Stimulated activated naive CD4-positive, alpha-beta T cell treated with Interleukin-2 at 50 U/mL for 16 hours (primary cell): ENCODE data around the gene CDON.
"Not testable (repeated sequence)": the region's sequence is repeated elsewhere in the genome, so short reads cannot be mapped to it uniquely, and the experiment has no call there.

Experiments used
- DNase-seq: peaks from one replicate; lab custom pipeline; 2025; lab: John Stamatoyannopoulos, UW

The CDON gene

GRCh38 chr11:126039485-126040271, 23.0 kb downstream of the CDON start:
- no peak for DNase-seq

DNA sequence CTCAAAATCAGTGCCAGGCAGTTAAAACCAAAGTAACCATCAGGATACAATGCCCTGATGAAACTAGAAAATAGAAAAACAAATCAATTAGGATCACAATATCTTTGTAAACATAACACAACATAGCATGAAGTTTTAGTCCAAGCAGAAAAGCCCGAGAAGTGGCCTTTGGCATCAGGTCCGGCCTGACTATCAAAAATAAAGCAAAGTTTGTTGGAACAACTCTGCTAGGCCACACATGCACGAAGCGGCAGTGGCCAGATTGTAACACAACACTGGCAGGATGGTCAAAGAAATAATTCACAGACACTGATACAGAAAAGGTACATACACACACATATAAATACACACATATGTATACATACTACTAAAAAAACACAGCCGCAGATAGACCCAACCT, 26.9 kb downstream of the CDON start:
- no peak for DNase-seq

GRCh38 chr11:126034933-126035425, 27.7 kb downstream of the CDON start:
- DNase-seq = no peak

GRCh38 chr11:126034039-126034932, 28.4 kb downstream of the CDON start:
- DNase-seq = no peak

- DNase-seq = no peak
Observed at GRCh38 chr11:126032375-126032774, 30.3 kb downstream of the CDON start.

- no peak for DNase-seq
Observed at GRCh38 chr11:126029805-126030204, 32.9 kb downstream of the CDON start.

DNA sequence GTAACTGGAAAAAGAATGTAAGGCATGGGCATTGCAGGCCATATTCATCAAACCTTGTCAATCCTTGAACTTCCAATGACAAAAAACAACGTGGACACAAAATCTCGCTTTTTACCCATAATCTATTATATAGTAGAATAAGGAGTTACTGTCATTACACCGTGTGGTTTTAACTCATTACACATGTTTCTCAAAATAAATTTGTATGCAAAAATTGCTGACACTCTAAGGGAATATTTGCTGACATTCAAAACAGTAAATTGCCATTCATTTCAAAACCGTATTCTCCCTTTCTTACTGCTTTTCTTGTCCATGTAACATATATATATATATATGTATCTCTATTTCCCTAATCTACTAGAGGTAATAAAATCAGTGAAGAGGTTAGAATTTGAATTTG, 33.4 kb downstream of the CDON start:
- no peak for DNase-seq

DNA sequence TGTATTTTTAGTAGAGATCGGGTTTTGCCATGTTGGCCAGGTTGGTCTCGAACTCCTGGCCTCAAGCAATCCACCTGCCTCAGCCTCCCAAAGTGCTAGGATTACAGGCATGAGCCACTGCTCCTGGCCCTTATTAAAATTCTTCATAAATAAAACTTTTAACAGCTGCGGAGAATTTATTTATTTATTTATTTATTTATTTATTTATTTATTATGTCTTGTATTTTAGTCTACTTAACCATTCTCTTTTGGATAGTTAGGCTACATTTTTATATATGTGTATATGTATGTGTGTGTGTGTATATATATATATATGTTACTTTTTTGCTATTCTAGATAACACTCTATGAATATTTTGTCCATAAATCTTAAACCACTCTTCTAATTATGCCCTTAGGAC, 34.1 kb downstream of the CDON start:
- not testable (repeated sequence) for DNase-seq

DNA sequence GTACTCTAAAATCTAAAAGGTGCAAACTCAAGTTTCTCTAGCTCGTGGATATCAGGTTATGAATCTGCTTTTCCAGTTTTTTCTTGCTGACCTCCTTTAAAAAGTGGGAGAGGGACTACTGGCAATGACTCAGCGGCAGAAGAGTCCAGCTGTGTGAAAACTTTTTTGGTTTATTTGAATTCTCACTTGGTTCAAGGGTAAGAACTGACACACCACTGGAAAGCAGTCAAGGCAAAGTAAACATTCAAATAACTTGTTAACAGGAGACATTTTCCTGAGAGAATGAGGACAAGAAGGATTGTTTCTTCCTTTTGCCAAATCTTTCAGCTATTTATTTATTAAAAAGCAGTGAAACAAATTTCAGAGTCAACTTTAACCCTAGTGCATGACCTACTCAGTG, 36.1 kb downstream of the CDON start:
- no peak for DNase-seq

GRCh38 chr11:126025822-126026221, 36.8 kb downstream of the CDON start:
- no peak for DNase-seq

GRCh38 chr11:126024123-126024522, 38.5 kb downstream of the CDON start:
- DNase-seq = no peak

- DNase-seq = no peak
Observed at GRCh38 chr11:126012852-126013251, 49.8 kb downstream of the CDON start.

- no peak for DNase-seq
Observed at GRCh38 chr11:126011754-126012153, 50.9 kb downstream of the CDON start.

DNA sequence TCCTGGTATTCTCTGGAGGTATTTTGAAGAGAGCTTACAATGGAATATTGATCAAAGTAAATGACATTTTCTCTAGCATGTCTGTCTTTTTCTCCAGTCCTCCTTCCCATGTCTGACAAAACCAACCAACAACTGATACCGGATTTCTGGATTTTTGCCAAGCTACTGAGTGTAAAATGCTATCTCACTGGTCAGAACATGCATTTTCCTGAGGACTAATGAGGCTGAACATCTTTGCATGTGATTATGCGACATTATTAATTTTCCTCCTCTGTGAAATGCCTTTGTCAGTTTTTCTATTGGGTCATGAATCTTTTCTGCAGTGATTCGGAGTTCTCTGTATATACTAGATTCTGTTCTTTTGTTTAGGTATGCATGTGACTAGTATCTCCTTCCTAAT, 51.4 kb downstream of the CDON start:
- DNase-seq = no peak

DNA sequence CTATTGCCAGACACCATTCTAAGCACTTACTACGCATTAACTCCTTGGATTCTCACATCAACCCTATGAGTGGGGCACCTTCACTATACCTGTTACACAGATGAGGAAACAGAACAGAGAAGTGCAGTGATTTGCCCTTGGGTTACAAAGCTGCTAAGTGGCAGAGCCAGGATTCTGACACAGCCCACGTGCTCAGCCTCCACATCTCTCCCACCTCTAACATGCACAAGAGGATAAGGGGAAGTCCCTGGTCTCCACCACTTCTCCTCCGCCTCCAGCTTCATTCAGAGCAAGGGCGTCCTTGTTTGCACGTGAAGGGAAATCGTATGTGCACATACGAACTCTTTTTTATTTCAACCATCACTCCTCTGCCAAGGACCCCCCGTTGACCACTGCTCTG, 53.7 kb downstream of the CDON start:
- no peak for DNase-seq

GRCh38 chr11:126007238-126007637, 55.4 kb downstream of the CDON start:
- no peak for DNase-seq

GRCh38 chr11:126006068-126006467, 56.6 kb downstream of the CDON start:
- DNase-seq = no peak

- no peak for DNase-seq
Observed at GRCh38 chr11:126002181-126002580, 60.5 kb downstream of the CDON start.

GRCh38 chr11:125999234-125999880, 63.3 kb downstream of the CDON start:
- no peak for DNase-seq

GRCh38 chr11:125998267-125998666, 64.4 kb downstream of the CDON start:
- DNase-seq = no peak

GRCh38 chr11:125995313-125995712, 67.4 kb downstream of the CDON start:
- peak; percentile 44 for DNase-seq

- no peak for DNase-seq
Observed at GRCh38 chr11:125994509-125994908, 68.2 kb downstream of the CDON start.

DNA sequence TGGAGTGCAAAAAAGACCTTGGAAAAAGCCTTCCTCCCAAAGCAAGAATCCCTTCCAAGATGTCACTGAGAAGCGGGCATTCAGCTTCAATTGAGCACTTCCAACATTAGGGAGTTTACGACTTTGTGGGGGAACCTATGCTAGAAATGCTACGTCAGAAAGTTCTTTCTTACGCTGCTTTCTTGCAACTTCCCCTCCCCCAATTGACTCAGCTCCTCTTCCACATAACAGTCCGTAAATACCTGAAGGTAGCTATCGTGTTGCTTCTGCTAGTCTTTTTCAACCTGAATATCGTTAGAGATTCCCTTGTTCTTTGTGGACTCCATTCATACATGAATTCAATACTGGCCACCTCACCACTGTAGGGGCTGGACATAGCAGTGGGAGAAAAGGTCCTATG, 69.8 kb downstream of the CDON start:
- no peak for DNase-seq
